GM18873 (cell line): ENCODE measurements around the gene CFAP410.

Experiments used
- ATAC-seq: cut with Tn5 transposase; IDR thresholded peaks from one replicate; pipeline ENCODE4 v1.9.1; 2021; ENCODE audit warnings: mild to moderate bottlenecking, moderate library complexity, moderate number of reproducible peaks; ENCODE audit not compliant: unreplicated experiment, low FRiP score

Gene CFAP410

GRCh38 chr21:44301961-44302406 lies 37.2 kb downstream of the CFAP410 start:
- ATAC-seq = no peak

GRCh38 chr21:44301141-44301540 lies 38.0 kb downstream of the CFAP410 start:
- no peak for ATAC-seq

GRCh38 chr21:44300262-44300959 lies 38.8 kb downstream of the CFAP410 start:
- ATAC-seq = no peak

- no peak for ATAC-seq
Observed at GRCh38 chr21:44299458-44300261, 39.5 kb downstream of the CFAP410 start, which contains the start of gene PFKL. Gene PFKL, plus strand, starts transcription at chr21:44300053. Its CDS starts 53 bp downstream, at chr21:44300106.

- ATAC-seq = no peak
Observed at GRCh38 chr21:44299085-44299457, 40.1 kb downstream of the CFAP410 start.

GRCh38 chr21:44298301-44298700 lies 40.9 kb downstream of the CFAP410 start:
- no peak for ATAC-seq

GRCh38 chr21:44297525-44298290 lies 41.5 kb downstream of the CFAP410 start:
- no peak for ATAC-seq

- no peak for ATAC-seq
Observed at GRCh38 chr21:44296916-44297315, 42.3 kb downstream of the CFAP410 start.

- ATAC-seq = no peak
Observed at GRCh38 chr21:44296103-44296519, 43.1 kb downstream of the CFAP410 start.

- no peak for ATAC-seq
Observed at GRCh38 chr21:44295646-44296045, 43.5 kb downstream of the CFAP410 start.

GRCh38 chr21:44295163-44295573 lies 44.0 kb downstream of the CFAP410 start:
- ATAC-seq = no peak

- no peak for ATAC-seq
Observed at GRCh38 chr21:44294391-44295162, 44.6 kb downstream of the CFAP410 start.

GRCh38 chr21:44293551-44294231 lies 45.5 kb downstream of the CFAP410 start:
- no peak for ATAC-seq

- no peak for ATAC-seq
Observed at GRCh38 chr21:44292812-44293195, 46.4 kb downstream of the CFAP410 start.

- ATAC-seq = no peak
Observed at GRCh38 chr21:44291936-44292811, 47.0 kb downstream of the CFAP410 start.

GRCh38 chr21:44291078-44291935 lies 47.9 kb downstream of the CFAP410 start:
- no peak for ATAC-seq

GRCh38 chr21:44290327-44291077 lies 48.7 kb downstream of the CFAP410 start:
- ATAC-seq = no peak
